Esophagus squamous epithelium (tissue), 5 donors: ENCODE data around the gene LRP1B. TPM values are rescaled to one million over a fixed set of nuclear protein-coding genes. Genes with fewer than 3 reads are reported as not detected.

Source experiments
- DNase-seq: peaks from one replicate; lab custom pipeline; 2025; lab: John Stamatoyannopoulos, UW
- H3K27ac ChIP-seq, 4 donors: fragments of 200-600 bp; sonication (generic); one replicate each; pipeline ENCODE4 v1.5.1; 2016 to 2019; ENCODE audit warnings: mild to moderate bottlenecking in 1 of 4
- H3K27me3 ChIP-seq, 4 donors: fragments of 200-600 bp; sonication (generic); 1 replicate in 3 of 4; 2 replicates in 1 of 4; pipeline versions ENCODE4 v1.5.1 to v1.6.0; 2017 to 2021; ENCODE audit warnings: antibody characterized with exemption in 1 of 4
- H3K36me3 ChIP-seq, 3 donors: fragments of 200-600 bp; sonication (generic); one replicate each; pipeline ENCODE4 v1.5.1; 2016 to 2019
- H3K4me1 ChIP-seq, 3 donors: fragments of 200-600 bp; sonication (generic); one replicate each; pipeline ENCODE4 v1.5.1; 2017 to 2019
- H3K4me3 ChIP-seq, 4 donors: fragments of 200-600 bp; sonication (generic); 1 replicate in 3 of 4; 2 replicates in 1 of 4; pipeline ENCODE4 v1.5.1; 2016 to 2019; ENCODE audit warnings: mild to moderate bottlenecking in 2 of 4, moderate library complexity in 1 of 4
- H3K9me3 ChIP-seq, 3 donors: fragments of 200-600 bp; sonication (generic); one replicate each; pipeline ENCODE4 v1.5.1; 2016 to 2019
- CTCF ChIP-seq, 6 experiments: fragments of 450-650 bp in 4 of 6; fragments of 200-600 bp in 2 of 6; sonication (generic) in 2 of 6; IDR thresholded peaks; one replicate each; pipeline ENCODE4 v1.5.1; 2016 to 2019; ENCODE audit warnings: antibody characterized with exemption in 6 of 6, mild to moderate bottlenecking in 4 of 6, moderate library complexity in 4 of 6
- POLR2A ChIP-seq, 4 donors: fragments of 450-650 bp; IDR thresholded peaks; one replicate each; pipeline ENCODE4 v1.6.1; 2017; ENCODE audit warnings: antibody characterized with exemption in 4 of 4, mild to moderate bottlenecking in 4 of 4, moderate library complexity in 3 of 4
- WGBS, 2 donors: methylation state at CpG; one replicate each; pipeline ENCODE4 v1.1.5; 2018; 5-methylcytosine and 5-hydroxymethylcytosine counted together
- intact Hi-C: fragments of 100-400 bp; cut with DNase I; formaldehyde crosslinking; loops from one replicate; pipeline ENCODE4 v1.15.0; 2022
- total RNA-seq, 4 donors: library from RNA; depleted of rRNA; stranded (reverse); fragments of >200 nt; gene quantifications; one replicate each; pipeline ENCODE4 v1.1.0, GENCODE V29; 2016
- donor health status: DM: yes; HTN: yes; CAD: no.

Gene LRP1B
- total RNA-seq, 4 donors from 2014 or later: 0.04 to 1.1 (median 0.23) TPM

GRCh38 chr2:141113301-141113700, 1017.5 kb downstream of the LRP1B start:
- Histone ChIP-seq H3K4me1 (no peaks in the 10 kb centered on the region), H3K27me3 (no peaks in the 10 kb centered on the region), H3K27ac (no peak overlapping the region), H3K4me3 (no peak overlapping the region), H3K9me3 (no peaks in the 10 kb centered on the region), H3K36me3 (no peaks in the 10 kb centered on the region)
- intact Hi-C loops: no loop called here
- DNase-seq: no peak
- TF ChIP-seq POLR2A (IDR thresholded peaks at IDR 0.05) (no peak), CTCF (IDR thresholded peaks at IDR 0.05) (no peak)

DNA sequence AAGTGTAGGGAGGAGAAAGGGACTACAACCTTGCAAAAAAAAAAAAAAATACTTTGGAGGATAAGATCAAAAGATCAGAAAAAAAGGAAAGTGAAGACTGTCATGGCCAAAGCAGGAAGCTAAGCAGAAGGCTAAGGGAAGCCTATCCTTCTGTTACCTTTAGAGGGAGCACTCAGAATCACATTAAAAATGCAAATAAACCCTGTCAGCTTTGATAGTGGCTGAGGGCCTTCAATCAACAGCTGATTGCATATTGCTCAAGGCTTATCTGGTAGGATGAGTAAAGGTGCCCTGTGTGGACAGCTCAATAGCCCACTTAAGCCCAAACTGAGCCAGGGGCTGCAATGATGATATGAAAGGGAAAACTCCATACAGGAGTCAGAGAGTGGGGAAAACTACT, 1021.2 kb downstream of the LRP1B start:
- DNase-seq: no peak
- H3K9me3 ChIP-seq: no peaks in the 10 kb centered on the region
- no peaks in the 10 kb centered on the region for H3K4me1 ChIP-seq
- no peak overlapping the region for H3K4me3 ChIP-seq
- H3K27ac ChIP-seq: no peak overlapping the region
- no peaks in the 10 kb centered on the region for H3K27me3 ChIP-seq
- TF ChIP-seq CTCF (IDR thresholded peaks at IDR 0.05) (no peak), POLR2A (IDR thresholded peaks at IDR 0.05) (no peak)
- intact Hi-C loops: no loop called here
- H3K36me3 ChIP-seq: no peaks in the 10 kb centered on the region

DNA sequence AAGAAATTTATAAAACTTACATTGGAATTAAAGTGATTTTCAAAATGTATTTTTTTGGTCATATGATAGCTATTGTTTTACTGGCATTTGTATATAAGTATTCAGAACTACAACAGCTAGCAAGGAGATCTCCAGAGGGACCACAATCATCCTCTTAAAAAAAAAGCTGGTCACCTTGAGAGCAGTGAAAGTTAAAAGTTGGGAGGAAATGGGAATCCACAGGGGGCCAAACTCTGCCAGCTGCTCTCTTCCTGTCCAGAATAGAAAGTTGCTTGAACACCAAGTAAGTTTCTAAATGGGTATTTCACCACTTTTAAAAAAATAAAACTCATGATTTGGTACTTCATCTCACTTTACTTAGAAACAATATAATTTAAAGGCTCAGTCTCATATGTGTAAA, 1025.1 kb downstream of the LRP1B start:
- Histone ChIP-seq H3K4me3 (no peak overlapping the region), H3K9me3 (no peaks in the 10 kb centered on the region), H3K27me3 (no peaks in the 10 kb centered on the region), H3K27ac (no peak overlapping the region), H3K36me3 (no peaks in the 10 kb centered on the region), H3K4me1 (no peaks in the 10 kb centered on the region)
- no peak for TF ChIP-seq CTCF (IDR thresholded peaks at IDR 0.05)
- TF ChIP-seq POLR2A (IDR thresholded peaks at IDR 0.05): no peak
- intact Hi-C loops: no loop called here
- DNase-seq: no peak

DNA sequence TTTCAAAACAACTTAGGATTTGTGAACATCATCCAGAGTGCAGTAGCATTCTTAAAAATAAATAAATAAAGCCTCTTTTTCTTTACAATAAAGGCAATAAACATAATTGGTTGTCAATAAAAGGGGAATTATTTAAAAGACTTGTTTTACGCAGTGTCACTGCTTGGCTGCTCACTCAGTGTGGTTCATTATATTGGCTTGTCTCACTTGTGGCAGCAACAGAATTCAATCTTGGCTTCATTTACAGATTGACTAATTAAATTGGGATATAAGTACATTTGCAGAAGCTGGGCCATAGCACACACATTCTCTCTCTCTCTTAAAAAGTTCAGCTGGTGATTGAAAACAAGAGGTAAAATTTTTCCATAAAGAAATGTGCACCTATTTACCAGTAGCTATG, 1027.6 kb downstream of the LRP1B start:
- H3K36me3 ChIP-seq: no peaks in the 10 kb centered on the region
- TF ChIP-seq CTCF (IDR thresholded peaks at IDR 0.05) (no peak), POLR2A (IDR thresholded peaks at IDR 0.05) (no peak)
- intact Hi-C loops: no loop called here
- WGBS, 2 donors: 59 to 90% methylated on average over 1 of the region's 1 CpG
- no peaks in the 10 kb centered on the region for H3K9me3 ChIP-seq
- no peaks in the 10 kb centered on the region for H3K27me3 ChIP-seq
- no peak overlapping the region for H3K27ac ChIP-seq
- no peaks in the 10 kb centered on the region for H3K4me1 ChIP-seq
- H3K4me3 ChIP-seq: no peak overlapping the region
- DNase-seq: no peak

- WGBS, 2 donors: 71 to 85% methylated on average over 1 of the region's 1 CpG
- no peaks in the 10 kb centered on the region for H3K4me1 ChIP-seq
These were observed 1051.6 kb downstream of the LRP1B start for GRCh38 chr2:141079231-141079630.

More at GRCh38 chr2:141079231-141079630, 1051.6 kb downstream of the LRP1B start:
- Histone ChIP-seq H3K27me3 (no peaks in the 10 kb centered on the region), H3K4me3 (no peak overlapping the region), H3K36me3 (no peaks in the 10 kb centered on the region), H3K27ac (no peak overlapping the region), H3K9me3 (no peaks in the 10 kb centered on the region)
- intact Hi-C loops: no loop called here
- no peak for TF ChIP-seq POLR2A (IDR thresholded peaks at IDR 0.05)
- no peak for TF ChIP-seq CTCF (IDR thresholded peaks at IDR 0.05)
- DNase-seq: no peak
